NCI-H2081 treated with DMSO at 0.1 percent for 48 hours (cell line): ENCODE data around the gene PRSS33.

Experiments
- DNase-seq: peaks from one replicate; lab custom pipeline; 2025; lab: John Stamatoyannopoulos, UW

The PRSS33 gene

GRCh38 chr16:2799205-2799858, 12.0 kb upstream of the PRSS33 start:
- no peak for DNase-seq

- no peak for DNase-seq
Observed at GRCh38 chr16:2798723-2799204, 11.4 kb upstream of the PRSS33 start.

DNA sequence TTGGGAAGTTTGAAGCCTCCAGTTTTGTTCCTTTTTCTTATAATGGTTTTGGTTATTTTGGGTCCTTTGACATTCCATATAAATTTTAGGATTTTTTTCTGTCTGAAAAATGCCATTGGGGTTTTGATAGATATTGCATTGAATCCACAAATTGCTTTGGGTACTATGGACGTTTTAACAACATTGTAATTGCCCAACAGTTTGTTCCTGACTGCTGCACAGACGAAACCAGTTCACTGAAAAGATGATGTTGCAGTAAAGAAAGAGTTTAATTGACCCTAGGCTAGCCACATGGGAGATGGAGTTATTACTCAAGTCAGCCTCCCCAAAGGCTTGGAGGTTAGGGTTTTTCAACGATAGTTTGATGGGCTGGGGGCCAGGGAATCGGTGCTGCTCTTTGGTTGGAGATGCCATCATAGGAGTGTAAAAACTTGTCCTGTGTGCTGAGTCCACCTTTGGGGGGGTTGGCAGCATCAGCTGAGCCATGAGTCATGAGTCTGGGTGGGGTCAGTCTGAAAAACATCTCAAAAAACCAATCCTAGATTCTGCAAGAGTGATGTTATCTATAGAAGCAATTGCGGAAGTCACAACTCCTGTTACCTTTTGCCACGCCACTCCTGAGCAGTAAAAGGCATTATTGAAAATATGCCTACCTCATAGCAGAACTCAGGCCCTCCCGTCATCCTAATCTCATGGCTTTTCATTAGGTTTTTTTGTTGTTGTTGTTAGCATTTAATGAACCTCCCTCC, 8.2 kb upstream of the PRSS33 start:
- DNase-seq = no peak

DNA sequence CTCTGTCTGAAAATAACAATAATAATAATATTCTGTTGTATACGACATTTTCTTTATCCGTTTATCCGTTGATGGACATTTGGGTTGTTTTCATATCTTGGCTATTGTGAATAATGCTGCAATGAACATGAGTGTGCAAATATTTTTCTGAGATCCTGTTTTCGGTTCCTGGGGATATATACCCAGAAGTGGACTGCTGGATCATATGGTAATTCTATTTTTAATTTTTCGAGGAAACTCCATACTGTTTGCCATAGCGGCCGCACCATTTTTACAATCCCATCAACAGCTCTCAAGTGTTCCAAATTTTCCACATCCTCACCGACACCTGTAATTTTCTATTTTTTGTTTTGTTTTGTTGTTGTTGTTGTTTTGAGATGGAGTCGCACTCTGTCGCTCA, 5.6 kb upstream of the PRSS33 start:
- DNase-seq = no peak

- DNase-seq = no peak
Observed at GRCh38 chr16:2791174-2791573, 3.8 kb upstream of the PRSS33 start.

DNA sequence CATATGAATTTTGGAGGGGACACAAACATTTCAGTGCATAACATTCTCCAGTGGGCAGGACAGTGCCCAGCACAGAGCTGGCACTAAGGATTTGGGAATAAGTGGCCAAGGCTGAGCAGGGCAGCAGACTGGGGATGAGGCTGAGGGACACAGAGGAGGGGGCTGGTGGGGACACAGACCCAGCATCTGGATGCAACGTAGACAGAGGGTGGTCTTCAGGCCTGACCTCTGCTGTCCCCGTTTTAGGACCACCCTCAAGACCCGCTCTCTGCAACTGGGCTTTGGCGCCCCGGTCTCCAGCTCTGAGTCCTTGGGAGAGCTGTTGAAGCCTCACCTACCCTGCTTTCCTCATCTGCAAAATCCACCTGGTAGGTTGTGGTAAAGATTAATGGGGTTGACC, 3.3 kb upstream of the PRSS33 start:
- DNase-seq = no peak

GRCh38 chr16:2787961-2788360, 601 bp upstream of the PRSS33 start:
- no peak for DNase-seq

GRCh38 chr16:2786826-2787151, 571 bp downstream of the PRSS33 start:
- no peak for DNase-seq

- DNase-seq = no peak
Observed at GRCh38 chr16:2786061-2786825, 1.1 kb downstream of the PRSS33 start.

DNA sequence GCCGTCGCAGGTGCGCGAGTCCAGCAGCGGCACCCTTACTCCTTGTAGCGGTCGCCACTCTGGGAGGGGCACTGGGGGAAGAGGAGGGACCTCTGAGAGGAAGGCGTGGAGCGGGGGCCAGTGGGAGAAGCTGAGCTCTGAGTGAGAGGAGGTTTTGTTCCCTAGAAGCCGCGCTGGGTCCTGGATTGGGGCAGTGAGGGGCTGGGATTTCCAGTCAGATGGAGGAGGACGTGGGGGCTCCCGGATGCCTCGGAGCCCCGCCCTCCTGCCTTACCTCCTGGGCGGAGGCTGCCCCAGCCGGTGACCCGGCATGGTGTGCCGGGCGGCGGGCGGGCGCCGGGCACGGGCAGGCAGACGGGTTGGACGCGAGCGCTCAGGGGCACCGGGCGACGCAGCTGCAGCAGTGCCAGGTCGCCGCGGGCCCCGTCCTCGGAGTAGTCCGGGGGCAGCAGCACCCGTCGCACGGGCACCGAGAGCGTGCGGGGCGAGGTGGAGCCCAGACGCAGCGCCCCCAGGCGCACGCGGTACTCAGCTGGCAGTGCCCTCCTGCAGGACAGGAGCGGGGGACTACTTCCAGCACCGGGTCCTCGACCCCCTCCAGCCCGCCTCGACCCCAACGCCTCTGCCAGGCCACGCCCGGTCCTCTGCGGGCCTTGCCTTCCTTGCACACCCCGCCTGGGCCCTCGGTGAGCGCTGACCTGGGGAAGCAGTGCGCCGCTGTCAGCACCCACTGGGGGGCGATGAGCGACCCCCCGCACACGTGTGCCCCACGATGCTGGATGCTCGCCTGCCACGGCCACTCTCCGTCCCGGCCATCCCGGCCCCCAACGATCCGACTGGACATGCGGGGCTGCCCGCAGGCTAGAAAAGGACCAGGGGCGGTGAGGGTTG, 2.0 kb downstream of the PRSS33 start:
- no peak for DNase-seq

DNA sequence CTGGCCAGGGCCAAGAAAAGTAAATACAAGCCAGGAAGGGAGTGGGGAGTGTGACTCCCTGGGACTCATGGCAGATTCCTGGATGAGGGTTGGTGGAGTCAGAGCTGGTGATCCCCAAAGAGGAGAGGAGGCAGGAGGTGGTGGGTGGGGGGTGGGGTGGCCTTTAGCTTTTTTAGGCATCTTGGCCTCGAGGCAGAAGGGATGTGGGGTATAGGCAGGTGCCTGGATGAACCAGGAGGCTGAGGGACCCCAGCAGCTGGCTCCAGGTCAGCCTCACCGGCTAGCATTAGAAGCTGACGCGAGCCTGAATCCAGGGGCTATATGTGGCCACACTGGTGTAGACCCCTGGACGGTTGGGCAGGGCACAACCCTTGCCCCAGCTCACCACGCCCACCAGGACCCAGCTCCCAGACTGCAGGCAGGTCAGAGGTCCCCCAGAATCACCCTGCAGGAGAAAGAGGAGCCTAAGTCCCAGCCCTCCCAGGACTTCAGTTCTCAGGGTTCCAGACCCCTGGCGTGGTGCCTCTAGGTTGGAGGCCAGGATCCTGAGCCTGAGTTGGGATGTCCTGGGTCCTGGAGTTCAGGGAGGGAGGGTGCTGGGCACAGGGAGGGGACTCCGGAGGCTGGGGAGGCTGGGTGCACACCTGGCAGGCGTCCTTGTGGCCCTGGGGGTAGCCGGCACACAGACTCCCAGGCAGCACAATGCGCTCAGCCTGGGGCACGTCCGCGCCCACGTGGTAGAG, 2.8 kb downstream of the PRSS33 start:
- DNase-seq = no peak

DNA sequence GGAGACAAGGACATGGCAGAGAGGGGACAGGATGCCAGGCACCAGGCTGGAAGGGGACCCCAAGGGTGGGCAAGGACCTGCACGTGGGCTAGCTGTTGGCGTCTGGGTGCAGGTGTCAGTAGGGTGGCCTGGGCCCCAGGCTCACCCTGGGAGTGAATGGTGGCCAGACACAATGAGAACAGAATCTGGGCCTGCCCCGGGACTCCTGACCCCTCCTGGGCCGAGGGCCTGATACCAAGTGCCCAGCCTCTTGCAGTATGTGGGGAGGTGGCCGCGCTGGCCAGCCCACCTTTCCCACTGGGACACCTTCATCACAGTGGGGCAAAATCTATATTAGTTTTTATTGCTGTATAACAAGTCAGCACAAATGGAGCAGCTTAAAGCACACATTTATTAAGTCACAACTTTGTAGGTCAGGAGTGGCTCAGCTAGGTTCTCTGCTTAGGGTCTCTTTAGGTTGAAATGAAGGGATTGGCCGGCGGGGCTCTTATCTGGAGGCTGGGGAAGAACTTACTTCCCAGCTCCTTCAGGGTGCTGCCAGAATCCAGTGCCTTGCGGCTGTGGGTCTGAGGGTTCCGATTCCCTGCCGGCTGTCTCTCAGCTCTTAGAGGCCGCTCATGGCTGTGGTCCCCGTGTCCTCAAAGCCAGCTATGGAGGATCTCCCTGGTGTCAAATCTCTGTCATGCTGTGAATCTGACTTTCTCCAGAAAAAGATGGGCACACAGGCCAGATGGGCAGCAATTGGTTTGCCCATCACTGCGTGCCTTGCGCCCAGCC, 3.6 kb downstream of the PRSS33 start:
- no peak for DNase-seq

- no peak for DNase-seq
Observed at GRCh38 chr16:2782583-2783351, 4.6 kb downstream of the PRSS33 start.

GRCh38 chr16:2779978-2780898, 7.1 kb downstream of the PRSS33 start:
- no peak for DNase-seq

DNA sequence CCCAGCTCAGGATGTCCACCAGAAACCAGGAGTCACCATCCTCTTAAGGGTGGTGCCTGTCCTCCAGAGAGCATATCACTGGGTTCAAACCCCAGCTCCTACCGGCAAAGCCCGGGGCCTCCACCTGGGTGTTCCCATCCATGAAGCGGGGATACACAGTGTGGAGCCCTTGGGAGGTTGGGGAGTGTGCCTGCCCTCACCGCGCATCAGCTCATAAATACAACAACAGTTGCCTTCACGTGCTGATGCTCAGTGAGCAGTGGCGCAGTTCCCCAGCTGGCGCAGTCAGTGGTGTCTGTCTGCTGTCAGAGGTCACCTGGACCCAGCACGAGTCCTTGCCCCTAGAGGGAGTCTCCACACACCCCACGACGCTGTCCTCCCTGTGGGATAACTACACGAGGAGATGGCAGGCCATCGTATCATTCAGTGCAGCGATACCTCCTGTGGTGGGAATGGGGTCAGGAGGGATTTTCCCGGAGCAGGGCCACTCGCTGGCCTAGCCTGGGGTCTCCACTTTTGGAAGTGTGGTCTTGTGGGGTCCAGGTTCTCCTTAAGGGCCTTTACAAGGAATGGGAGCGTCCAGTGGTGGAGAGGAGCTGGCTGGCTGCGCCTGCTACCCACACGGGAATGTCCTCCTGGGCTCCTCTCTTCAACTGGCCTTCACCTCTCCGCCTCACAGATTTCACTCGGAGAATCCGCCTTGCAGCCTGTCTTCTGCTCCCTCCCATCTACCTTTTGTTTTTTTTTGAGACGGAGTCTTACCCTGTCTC, 8.0 kb downstream of the PRSS33 start:
- DNase-seq = no peak

- DNase-seq = no peak
Observed at GRCh38 chr16:2778630-2778958, 8.8 kb downstream of the PRSS33 start.

- no peak for DNase-seq
Observed at GRCh38 chr16:2777903-2778629, 9.3 kb downstream of the PRSS33 start.
